ENCODE results near the gene ASCC2.

Gene ASCC2

GRCh38 chr22:29782061-29782845 is 55.8 kb downstream of the ASCC2 start:
- TF ChIP-seq, protein P1, sequence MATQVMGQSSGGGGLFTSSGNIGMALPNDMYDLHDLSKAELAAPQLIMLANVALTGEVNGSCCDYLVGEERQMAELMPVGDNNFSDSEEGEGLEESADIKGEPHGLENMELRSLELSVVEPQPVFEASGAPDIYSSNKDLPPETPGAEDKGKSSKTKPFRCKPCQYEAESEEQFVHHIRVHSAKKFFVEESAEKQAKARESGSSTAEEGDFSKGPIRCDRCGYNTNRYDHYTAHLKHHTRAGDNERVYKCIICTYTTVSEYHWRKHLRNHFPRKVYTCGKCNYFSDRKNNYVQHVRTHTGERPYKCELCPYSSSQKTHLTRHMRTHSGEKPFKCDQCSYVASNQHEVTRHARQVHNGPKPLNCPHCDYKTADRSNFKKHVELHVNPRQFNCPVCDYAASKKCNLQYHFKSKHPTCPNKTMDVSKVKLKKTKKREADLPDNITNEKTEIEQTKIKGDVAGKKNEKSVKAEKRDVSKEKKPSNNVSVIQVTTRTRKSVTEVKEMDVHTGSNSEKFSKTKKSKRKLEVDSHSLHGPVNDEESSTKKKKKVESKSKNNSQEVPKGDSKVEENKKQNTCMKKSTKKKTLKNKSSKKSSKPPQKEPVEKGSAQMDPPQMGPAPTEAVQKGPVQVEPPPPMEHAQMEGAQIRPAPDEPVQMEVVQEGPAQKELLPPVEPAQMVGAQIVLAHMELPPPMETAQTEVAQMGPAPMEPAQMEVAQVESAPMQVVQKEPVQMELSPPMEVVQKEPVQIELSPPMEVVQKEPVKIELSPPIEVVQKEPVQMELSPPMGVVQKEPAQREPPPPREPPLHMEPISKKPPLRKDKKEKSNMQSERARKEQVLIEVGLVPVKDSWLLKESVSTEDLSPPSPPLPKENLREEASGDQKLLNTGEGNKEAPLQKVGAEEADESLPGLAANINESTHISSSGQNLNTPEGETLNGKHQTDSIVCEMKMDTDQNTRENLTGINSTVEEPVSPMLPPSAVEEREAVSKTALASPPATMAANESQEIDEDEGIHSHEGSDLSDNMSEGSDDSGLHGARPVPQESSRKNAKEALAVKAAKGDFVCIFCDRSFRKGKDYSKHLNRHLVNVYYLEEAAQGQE (IDR thresholded peaks at IDR 0.05; ENCODE audit: insufficient read depth in 1 of 2, low read depth in 2 of 2, low read length in 2 of 2), result no peak
- no peak for TF ChIP-seq POLR2AphosphoS5 (IDR thresholded peaks at IDR 0.05; ENCODE audit: low read depth, low read length)
- no peak for TF ChIP-seq TAF1 (IDR thresholded peaks at IDR 0.05; ENCODE audit: borderline replicate concordance, insufficient read depth, low read length)
- no peak for TF ChIP-seq FOXP2 (optimal IDR thresholded peaks at IDR 0.05; ENCODE audit: borderline replicate concordance, extremely low read depth, extremely low read length, insufficient read depth)
- no peak for TF ChIP-seq SIN3A (IDR thresholded peaks at IDR 0.05; ENCODE audit: borderline replicate concordance, insufficient read depth, low read length)

DNA sequence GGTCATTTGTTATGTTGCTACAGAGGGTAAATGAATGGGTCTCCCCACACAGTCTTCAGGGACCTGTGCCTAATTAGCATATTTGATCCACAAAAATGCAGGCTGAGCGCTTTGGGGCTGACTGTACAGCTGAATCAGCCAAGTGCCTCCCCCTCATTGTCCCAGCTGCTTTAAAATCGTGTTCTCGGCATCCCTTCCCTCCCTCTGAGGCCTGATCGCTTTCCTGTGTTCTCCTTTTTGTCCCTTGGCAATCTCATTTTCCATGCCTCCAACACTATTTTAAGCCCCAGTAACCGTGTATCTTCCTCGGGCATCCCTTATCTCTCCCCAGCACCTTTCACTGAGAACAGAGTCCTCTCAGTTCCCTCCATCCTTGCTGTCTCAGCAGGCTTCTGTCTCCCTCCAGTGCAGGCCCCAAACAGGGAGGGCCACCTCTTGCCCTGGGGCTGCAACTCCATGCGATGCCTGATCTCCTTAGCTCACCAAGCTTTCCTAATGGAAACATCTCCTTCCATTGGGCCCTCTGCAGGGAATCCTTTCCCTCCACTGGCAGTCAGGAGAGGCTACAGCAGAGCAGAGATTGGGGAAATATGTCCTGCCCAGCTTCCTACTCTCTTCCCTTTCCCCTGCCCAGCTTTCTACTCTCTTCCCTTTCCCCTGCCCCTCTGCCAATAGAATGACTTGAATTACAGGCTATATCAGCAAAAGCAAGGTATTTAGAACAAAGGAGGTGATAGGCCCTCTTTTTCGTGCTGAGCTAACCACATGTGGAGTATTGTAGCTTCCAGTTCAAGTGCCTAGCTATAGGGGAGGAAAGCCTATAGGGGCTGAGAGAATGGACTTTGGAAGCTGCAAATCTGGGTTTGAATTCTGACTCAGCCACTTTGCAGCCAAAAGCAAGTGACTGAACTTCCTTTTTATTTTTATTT is 57.1 kb downstream of the ASCC2 start:
- TF ChIP-seq SIN3A (IDR thresholded peaks at IDR 0.05; ENCODE audit: borderline replicate concordance, insufficient read depth, low read length), result no peak
- TF ChIP-seq, protein P1 (IDR thresholded peaks at IDR 0.05; ENCODE audit: insufficient read depth in 1 of 2, low read depth in 2 of 2, low read length in 2 of 2), result no peak
- TF ChIP-seq TAF1 (IDR thresholded peaks at IDR 0.05; ENCODE audit: borderline replicate concordance, insufficient read depth, low read length), result no peak
- TF ChIP-seq FOXP2 (optimal IDR thresholded peaks at IDR 0.05; ENCODE audit: borderline replicate concordance, extremely low read depth, extremely low read length, insufficient read depth), result no peak
- TF ChIP-seq POLR2AphosphoS5 (IDR thresholded peaks at IDR 0.05; ENCODE audit: low read depth, low read length), result no peak

GRCh38 chr22:29780220-29780619 is 57.9 kb downstream of the ASCC2 start:
- no peak for TF ChIP-seq TAF1 (IDR thresholded peaks at IDR 0.05; ENCODE audit: borderline replicate concordance, insufficient read depth, low read length)
- TF ChIP-seq FOXP2 (optimal IDR thresholded peaks at IDR 0.05; ENCODE audit: borderline replicate concordance, extremely low read depth, extremely low read length, insufficient read depth), result no peak
- no peak for TF ChIP-seq POLR2AphosphoS5 (IDR thresholded peaks at IDR 0.05; ENCODE audit: low read depth, low read length)
- TF ChIP-seq, protein P1 (IDR thresholded peaks at IDR 0.05; ENCODE audit: insufficient read depth in 1 of 2, low read depth in 2 of 2, low read length in 2 of 2), result no peak
- TF ChIP-seq SIN3A (IDR thresholded peaks at IDR 0.05; ENCODE audit: borderline replicate concordance, insufficient read depth, low read length), result no peak

GRCh38 chr22:29773233-29773632 is 64.8 kb downstream of the ASCC2 start:
- TF ChIP-seq TAF1 (IDR thresholded peaks at IDR 0.05; ENCODE audit: borderline replicate concordance, insufficient read depth, low read length), result no peak
- no peak for TF ChIP-seq FOXP2 (optimal IDR thresholded peaks at IDR 0.05; ENCODE audit: borderline replicate concordance, extremely low read depth, extremely low read length, insufficient read depth)
- TF ChIP-seq SIN3A (IDR thresholded peaks at IDR 0.05; ENCODE audit: borderline replicate concordance, insufficient read depth, low read length), result no peak
- TF ChIP-seq POLR2AphosphoS5 (IDR thresholded peaks at IDR 0.05; ENCODE audit: low read depth, low read length), result no peak
- TF ChIP-seq, protein P1 (IDR thresholded peaks at IDR 0.05; ENCODE audit: insufficient read depth in 1 of 2, low read depth in 2 of 2, low read length in 2 of 2), result no peak

Data from PFSK-1 (cell line).